Measurements from ENCODE around the gene PAX9. TPM values are rescaled to one million over a fixed set of nuclear protein-coding genes. Genes with fewer than 3 reads are reported as not detected.
A peak's percentile ranks its signal among the peaks of the same experiment; 100 is the strongest.

PAX9 gene
- total and polyA plus RNA-seq, 2 donors from 2014 or later, result 0.19 TPM; not detected in 1

DNA sequence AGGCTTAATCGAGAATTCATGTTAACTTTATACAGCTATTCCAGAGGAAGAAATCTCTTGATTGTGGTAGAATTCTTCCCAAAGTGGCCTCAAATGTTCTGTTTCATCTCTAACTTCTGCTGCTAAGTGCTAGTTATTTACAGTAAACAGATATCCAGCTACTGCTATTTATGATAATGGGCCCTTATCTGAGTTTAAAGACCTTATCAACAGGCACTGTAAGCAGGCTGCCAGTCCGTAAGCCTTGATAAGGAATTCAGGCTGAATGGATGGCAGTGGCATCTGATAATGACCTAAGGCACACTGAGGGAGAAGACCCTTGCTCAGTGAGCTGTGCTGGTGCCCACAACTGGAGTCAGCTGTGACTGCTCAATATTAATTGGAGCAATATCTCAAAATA, 59.0 kb downstream of the PAX9 start:
- H3K27me3 ChIP-seq (ENCODE audit: control insufficient read depth, insufficient read depth, low read length), result no peaks in the 10 kb centered on the region
- no peaks in the 10 kb centered on the region for H3K36me3 ChIP-seq (ENCODE audit: control insufficient read depth in 2 of 3, insufficient read depth in 3 of 3, low read length in 3 of 3)
- no peak overlapping the region for H3K27ac ChIP-seq (ENCODE audit: low read depth in 2 of 2, low read length in 2 of 2)
- DNase-seq (no peak), FAIRE-seq (no peak)
- H3K4me3 ChIP-seq (ENCODE audit: low read length in 3 of 3), result no peak overlapping the region
- H3K4me1 ChIP-seq (ENCODE audit: control insufficient read depth in 2 of 3, insufficient read depth in 2 of 3, low read depth in 1 of 3, low read length in 3 of 3), result no peaks in the 10 kb centered on the region
- H3K9me3 ChIP-seq (ENCODE audit: control insufficient read depth in 2 of 3, insufficient read depth in 1 of 3, low read length in 3 of 3), result no peaks in the 10 kb centered on the region
- no peak for TF ChIP-seq CTCF (IDR thresholded peaks at IDR 0.05; ENCODE audit: borderline replicate concordance, extremely low read depth, insufficient read depth)
- intact Hi-C loops (cut with DNase I), result no loop called here
- H3K9ac ChIP-seq (ENCODE audit: low read length in 3 of 3), result no peak overlapping the region

DNA sequence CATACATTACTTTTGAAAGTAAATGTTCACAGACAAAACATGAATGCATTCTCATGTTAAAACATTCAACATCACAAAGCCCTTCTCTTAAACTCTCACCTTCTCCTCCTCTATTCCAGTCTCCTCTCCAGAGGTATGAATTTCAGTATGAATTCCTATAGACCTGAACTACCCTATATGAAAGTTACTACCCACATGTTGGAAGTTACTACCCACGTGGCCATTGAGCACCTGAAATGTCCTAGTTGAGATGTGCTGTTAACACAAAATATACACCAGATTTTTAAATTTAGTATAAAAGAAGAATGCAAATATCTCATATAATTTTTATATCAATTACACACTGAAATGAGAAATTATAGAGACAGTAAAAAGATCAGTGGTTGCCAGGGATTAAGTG, 60.2 kb downstream of the PAX9 start:
- intact Hi-C loops (cut with DNase I), result no loop called here
- Histone ChIP-seq H3K4me1 (ENCODE audit: control insufficient read depth in 2 of 3, insufficient read depth in 2 of 3, low read depth in 1 of 3, low read length in 3 of 3) (no peaks in the 10 kb centered on the region), H3K9ac (ENCODE audit: low read length in 3 of 3) (no peak overlapping the region), H3K27ac (ENCODE audit: low read depth in 2 of 2, low read length in 2 of 2) (no peak overlapping the region), H3K36me3 (ENCODE audit: control insufficient read depth in 2 of 3, insufficient read depth in 3 of 3, low read length in 3 of 3) (no peaks in the 10 kb centered on the region), H3K9me3 (ENCODE audit: control insufficient read depth in 2 of 3, insufficient read depth in 1 of 3, low read length in 3 of 3) (no peaks in the 10 kb centered on the region), H3K27me3 (ENCODE audit: control insufficient read depth, insufficient read depth, low read length) (no peaks in the 10 kb centered on the region), H3K4me3 (ENCODE audit: low read length in 3 of 3) (no peak overlapping the region)
- TF ChIP-seq CTCF (IDR thresholded peaks at IDR 0.05; ENCODE audit: borderline replicate concordance, extremely low read depth, insufficient read depth), result no peak
- FAIRE-seq (no peak), DNase-seq (no peak)

- no peak for FAIRE-seq
- H3K9me3 ChIP-seq (ENCODE audit: control insufficient read depth in 2 of 3, insufficient read depth in 1 of 3, low read length in 3 of 3), result no peaks in the 10 kb centered on the region
- no peak overlapping the region for H3K9ac ChIP-seq (ENCODE audit: low read length in 3 of 3)
- H3K27me3 ChIP-seq (ENCODE audit: control insufficient read depth, insufficient read depth, low read length), result no peaks in the 10 kb centered on the region
- DNase-seq, result peak in 1 of 5 donors; percentile 7
- H3K36me3 ChIP-seq (ENCODE audit: control insufficient read depth in 2 of 3, insufficient read depth in 3 of 3, low read length in 3 of 3), result no peaks in the 10 kb centered on the region
- intact Hi-C loops (cut with DNase I), result no loop called here
- H3K27ac ChIP-seq (ENCODE audit: low read depth in 2 of 2, low read length in 2 of 2), result no peak overlapping the region
- TF ChIP-seq CTCF (IDR thresholded peaks at IDR 0.05; ENCODE audit: borderline replicate concordance, extremely low read depth, insufficient read depth), result no peak
- no peak overlapping the region for H3K4me3 ChIP-seq (ENCODE audit: low read length in 3 of 3)
- H3K4me1 ChIP-seq (ENCODE audit: control insufficient read depth in 2 of 3, insufficient read depth in 2 of 3, low read depth in 1 of 3, low read length in 3 of 3), result no peaks in the 10 kb centered on the region
Observed at GRCh38 chr14:36723530-36723929, 61.9 kb downstream of the PAX9 start.

DNA sequence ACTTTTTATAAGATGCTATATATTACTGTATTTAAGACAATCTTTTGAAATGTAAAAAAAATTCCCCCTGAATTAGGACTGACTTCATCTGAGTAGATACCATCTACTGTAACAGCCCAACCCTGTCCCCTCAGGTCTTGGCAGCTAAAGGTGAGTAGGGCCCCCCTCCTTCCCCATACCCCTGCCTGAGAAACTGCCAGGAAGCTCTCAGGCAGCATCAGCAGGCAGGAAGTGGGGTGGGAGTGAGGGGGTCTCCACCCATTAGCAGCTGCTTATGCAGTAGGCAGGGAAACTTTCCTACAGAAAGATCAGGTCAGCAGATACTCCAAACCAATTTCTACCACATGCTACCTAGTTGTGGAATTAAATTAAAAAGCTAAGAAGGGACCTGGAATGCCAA, 62.5 kb downstream of the PAX9 start:
- TF ChIP-seq CTCF (IDR thresholded peaks at IDR 0.05; ENCODE audit: borderline replicate concordance, extremely low read depth, insufficient read depth), result no peak
- H3K9me3 ChIP-seq (ENCODE audit: control insufficient read depth in 2 of 3, insufficient read depth in 1 of 3, low read length in 3 of 3), result no peaks in the 10 kb centered on the region
- H3K27ac ChIP-seq (ENCODE audit: low read depth in 2 of 2, low read length in 2 of 2), result no peak overlapping the region
- no peak for FAIRE-seq
- no peak for DNase-seq
- H3K9ac ChIP-seq (ENCODE audit: low read length in 3 of 3), result no peak overlapping the region
- no peaks in the 10 kb centered on the region for H3K36me3 ChIP-seq (ENCODE audit: control insufficient read depth in 2 of 3, insufficient read depth in 3 of 3, low read length in 3 of 3)
- intact Hi-C loops (cut with DNase I), result no loop called here
- no peaks in the 10 kb centered on the region for H3K4me1 ChIP-seq (ENCODE audit: control insufficient read depth in 2 of 3, insufficient read depth in 2 of 3, low read depth in 1 of 3, low read length in 3 of 3)
- H3K27me3 ChIP-seq (ENCODE audit: control insufficient read depth, insufficient read depth, low read length), result no peaks in the 10 kb centered on the region
- H3K4me3 ChIP-seq (ENCODE audit: low read length in 3 of 3), result no peak overlapping the region
